ENCODE measurements around the gene PDCD1LG2. TPM values are rescaled to one million over a fixed set of nuclear protein-coding genes. Genes with fewer than 3 reads are reported as not detected.

Gene PDCD1LG2
- polyA plus RNA-seq, 1 experiment: 49.8 TPM

DNA sequence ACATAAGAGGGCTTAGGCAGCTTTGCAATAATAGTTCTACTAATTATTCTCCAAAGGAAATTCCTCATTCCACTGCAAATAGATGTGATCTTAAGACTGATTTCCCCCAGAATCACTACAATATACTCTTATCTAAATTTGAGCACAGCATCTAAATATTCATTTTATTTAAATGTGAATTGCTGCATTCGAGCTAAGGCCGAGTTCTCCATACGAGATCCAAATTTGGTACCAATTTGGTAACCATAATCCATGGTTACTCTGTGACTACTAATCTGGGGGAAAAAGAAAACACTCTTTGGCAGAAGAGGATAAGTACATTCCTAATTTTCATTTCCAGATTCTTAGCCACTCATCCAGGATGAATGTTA, 98.9 kb downstream of the PDCD1LG2 start:
- CTCF ChIA-PET: interaction anchor here (0.9 to 4.0 kb wide), 3 partner anchors 9 to 159 kb away, joined by 3 to 17 read pairs (median 3); partner anchors contain the start of gene CD274
- DNase-seq (ENCODE audit: low read depth): no peak
- Histone ChIP-seq H3K27me3 (ENCODE audit: control insufficient read depth, insufficient read depth, low read length) (no peaks in the 10 kb centered on the region), H3K36me3 (ENCODE audit: control insufficient read depth, insufficient read depth, low read length) (no peaks in the 10 kb centered on the region), H3K4me3 (ENCODE audit: low read depth, low read length) (no peak overlapping the region)
- POLR2A ChIA-PET: no interaction called here
- TF ChIP-seq CTCF (IDR thresholded peaks at IDR 0.05; ENCODE audit: insufficient read depth, low read depth, low read length): no peak

- TF ChIP-seq CTCF (IDR thresholded peaks at IDR 0.05; ENCODE audit: insufficient read depth, low read depth, low read length): no peak
- ChIA-PET CTCF (interaction anchor here (1.4 to 4.0 kb wide), 3 partner anchors 10 to 21 kb away, joined by 3 to 17 read pairs (median 5); no protein-coding TSS in a partner anchor), POLR2A (interaction anchor here (0.6 kb wide), 1 partner anchor 521 kb away, joined by 7 read pairs; no protein-coding TSS in a partner anchor)
- no peaks in the 10 kb centered on the region for H3K27me3 ChIP-seq (ENCODE audit: control insufficient read depth, insufficient read depth, low read length)
- no peaks in the 10 kb centered on the region for H3K36me3 ChIP-seq (ENCODE audit: control insufficient read depth, insufficient read depth, low read length)
- H3K4me3 ChIP-seq (ENCODE audit: low read depth, low read length): no peak overlapping the region
- DNase-seq (ENCODE audit: low read depth): no peak
Observed at GRCh38 chr9:5610491-5610890, 100.2 kb downstream of the PDCD1LG2 start.

GRCh38 chr9:5611321-5612184, 101.2 kb downstream of the PDCD1LG2 start:
- no peaks in the 10 kb centered on the region for H3K36me3 ChIP-seq (ENCODE audit: control insufficient read depth, insufficient read depth, low read length)
- no peak for TF ChIP-seq CTCF (IDR thresholded peaks at IDR 0.05; ENCODE audit: insufficient read depth, low read depth, low read length)
- no peak overlapping the region for H3K4me3 ChIP-seq (ENCODE audit: low read depth, low read length)
- no peaks in the 10 kb centered on the region for H3K27me3 ChIP-seq (ENCODE audit: control insufficient read depth, insufficient read depth, low read length)
- CTCF ChIA-PET: interaction anchor here (0.8 to 4.0 kb wide), 4 partner anchors 11 to 162 kb away, joined by 3 to 17 read pairs (median 3); partner anchors contain the start of gene CD274
- peak; percentile 58 for DNase-seq (ENCODE audit: low read depth)
- POLR2A ChIA-PET: interaction anchor here (0.7 kb wide), 1 partner anchor 11 kb away, joined by 3 read pairs; no protein-coding TSS in a partner anchor

DNA sequence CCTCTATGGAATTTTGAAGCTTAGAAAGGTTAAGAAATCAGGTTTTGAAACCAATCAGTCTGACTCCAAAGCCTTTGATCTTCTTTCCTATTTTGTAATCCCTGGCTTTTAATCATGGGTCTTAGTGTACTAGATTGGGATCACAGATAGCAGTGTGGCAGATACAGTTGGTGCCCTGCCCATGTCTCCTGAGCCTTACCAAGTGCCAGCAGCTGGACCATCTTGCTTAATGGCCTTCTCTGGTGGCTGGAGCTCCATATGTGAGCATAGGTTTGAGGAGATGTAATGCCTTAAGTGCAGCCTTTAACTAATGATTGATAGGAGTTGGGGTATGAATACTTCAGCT, 101.8 kb downstream of the PDCD1LG2 start:
- H3K36me3 ChIP-seq (ENCODE audit: control insufficient read depth, insufficient read depth, low read length): no peaks in the 10 kb centered on the region
- TF ChIP-seq CTCF (IDR thresholded peaks at IDR 0.05; ENCODE audit: insufficient read depth, low read depth, low read length): no peak
- no peak for DNase-seq (ENCODE audit: low read depth)
- H3K4me3 ChIP-seq (ENCODE audit: low read depth, low read length): no peak overlapping the region
- no peaks in the 10 kb centered on the region for H3K27me3 ChIP-seq (ENCODE audit: control insufficient read depth, insufficient read depth, low read length)
- ChIA-PET CTCF (interaction anchor here (0.6 to 1.8 kb wide), 4 partner anchors 11 to 171 kb away, joined by 3 to 4 read pairs (median 4); no protein-coding TSS in a partner anchor), POLR2A (no interaction called here)

- CTCF ChIA-PET: interaction anchor here (1.8 kb wide), 1 partner anchor 173 kb away, joined by 4 read pairs; no protein-coding TSS in a partner anchor
- Histone ChIP-seq H3K36me3 (ENCODE audit: control insufficient read depth, insufficient read depth, low read length) (no peaks in the 10 kb centered on the region), H3K27me3 (ENCODE audit: control insufficient read depth, insufficient read depth, low read length) (no peaks in the 10 kb centered on the region), H3K4me3 (ENCODE audit: low read depth, low read length) (no peak overlapping the region)
- TF ChIP-seq CTCF (IDR thresholded peaks at IDR 0.05; ENCODE audit: insufficient read depth, low read depth, low read length): no peak
- POLR2A ChIA-PET: no interaction called here
- DNase-seq (ENCODE audit: low read depth): no peak
Observed at GRCh38 chr9:5614192-5614591, 103.9 kb downstream of the PDCD1LG2 start.

All from BJ (cell line).